Activated CD4-positive, alpha-beta T cell treated with anti-CD3 and anti-CD28 coated beads for 36 hours (primary cell): ENCODE measurements around the gene MOB3B. TPM values are rescaled to one million over a fixed set of nuclear protein-coding genes. Genes with fewer than 3 reads are reported as not detected.

Experiments
- ATAC-seq: fragments of 200-7000 bp; cut with Tn5 transposase; one replicate; pipeline ENCODE4 v1.10.0; 2021; ENCODE audit warnings: mild to moderate bottlenecking, moderate library complexity
- CTCF ChIA-PET: fragments of 350-600 bp; sonication (Branson Sonifier 250); formaldehyde crosslinking; loops from one replicate; lab custom pipeline; 2021; ENCODE audit warnings: antibody characterized with exemption; lab: Charles Lee
- POLR2A ChIA-PET: fragments of 350-600 bp; sonication (Branson Sonifier 250); formaldehyde crosslinking; loops from one replicate; lab custom pipeline; 2021; ENCODE audit warnings: antibody characterized with exemption, inconsistent platforms; lab: Charles Lee
- DNase-seq: peaks from one replicate; pipeline ENCODE4 v3.0.0-alpha.2; 2020
- H3K27ac Mint-ChIP-seq: one replicate; pipeline ENCODE4 v1.8.0; 2021; ENCODE audit warnings: mixed read lengths
- H3K27me3 Mint-ChIP-seq: one replicate; pipeline ENCODE4 v1.8.0; 2021; ENCODE audit warnings: mixed read lengths
- H3K36me3 Mint-ChIP-seq: one replicate; pipeline ENCODE4 v1.8.0; 2021; ENCODE audit warnings: low read depth, mixed read lengths
- H3K4me1 Mint-ChIP-seq: one replicate; pipeline ENCODE4 v1.8.0; 2021; ENCODE audit warnings: mixed read lengths
- H3K4me3 Mint-ChIP-seq: one replicate; pipeline ENCODE4 v1.8.0; 2021; ENCODE audit warnings: mild to moderate bottlenecking, moderate library complexity, mixed read lengths
- H3K9me3 Mint-ChIP-seq: one replicate; pipeline ENCODE4 v1.8.0; 2021; ENCODE audit warnings: low read depth, mixed read lengths
- intact Hi-C, 2 experiments: fragments of 100-400 bp; cut with DNase I in 1 of 2; cut with micrococcal nuclease in 1 of 2; formaldehyde crosslinking; loops; one replicate each; pipeline versions ENCODE4 v1.14.2 to v1.15.1; 2022 to 2024; cut with DNase I, micrococcal nuclease
- total RNA-seq, 2 experiments: library from RNA; stranded (reverse); gene quantifications; one replicate each; pipeline ENCODE4 v1.2.3, GENCODE V29; 2021

The MOB3B gene
- total RNA-seq, 2 experiments from 2014 or later, result 0.80 to 0.88 TPM

DNA sequence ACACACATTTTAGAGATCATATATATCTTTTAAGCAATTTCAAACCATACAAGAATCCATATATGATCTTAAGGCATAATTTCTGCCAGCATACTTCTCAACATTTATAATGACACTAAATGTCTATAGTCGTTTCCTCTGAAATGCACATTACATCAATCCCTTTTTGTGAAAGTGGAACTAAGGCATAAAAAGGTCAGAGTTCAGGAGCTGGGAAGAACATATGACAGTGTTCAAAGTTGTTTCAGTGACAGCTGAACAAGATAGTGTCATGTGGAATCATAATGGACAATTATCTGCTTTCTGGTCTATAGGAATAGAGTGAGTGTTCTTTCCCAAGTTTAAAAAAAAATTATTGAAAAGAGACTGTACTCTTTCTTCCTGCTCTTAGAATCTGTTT is 2.4 kb upstream of the MOB3B start:
- no peak for DNase-seq
- no peak overlapping the region for H3K4me3 Mint-ChIP-seq
- peaks cover 6% of the 10 kb centered on the region for H3K27me3 Mint-ChIP-seq
- POLR2A ChIA-PET, result no interaction called here
- no peaks in the 10 kb centered on the region for H3K9me3 Mint-ChIP-seq
- no peak for ATAC-seq
- CTCF ChIA-PET, result interaction anchor here (0.7 kb wide), 1 partner anchor 167 kb away, joined by 3 read pairs; no protein-coding TSS in a partner anchor
- peaks cover 7% of the 10 kb centered on the region for H3K36me3 Mint-ChIP-seq
- intact Hi-C loops, result loop anchor here in 1 of 2 experiments (10.0 kb wide), 1 partner anchor 73 kb away; no protein-coding TSS in a partner anchor
- H3K27ac Mint-ChIP-seq, result no peak overlapping the region
- H3K4me1 Mint-ChIP-seq, result peaks cover 9% of the 10 kb centered on the region

GRCh38 chr9:27530915-27531755 is 1.5 kb upstream of the MOB3B start:
- intact Hi-C loops, result loop anchor here in 1 of 2 experiments (10.0 kb wide), 1 partner anchor 74 kb away; no protein-coding TSS in a partner anchor
- Mint-ChIP-seq H3K4me1 (peaks cover 9% of the 10 kb centered on the region), H3K4me3 (no peak overlapping the region), H3K9me3 (no peaks in the 10 kb centered on the region), H3K27me3 (peaks cover 11% of the 10 kb centered on the region), H3K36me3 (peaks cover 7% of the 10 kb centered on the region), H3K27ac (no peak overlapping the region)
- ChIA-PET CTCF (interaction anchor here (0.6 to 3.0 kb wide), 4 partner anchors 15 to 198 kb away, joined by 3 to 35 read pairs (median 4); no protein-coding TSS in a partner anchor), POLR2A (interaction anchor here (0.6 kb wide), 1 partner anchor 38 kb away, joined by 4 read pairs; no protein-coding TSS in a partner anchor)
- DNase-seq (no peak), ATAC-seq (no peak)

- DNase-seq, result peak; percentile 73
- peaks cover 14% of the 10 kb centered on the region for H3K4me1 Mint-ChIP-seq
- H3K27me3 Mint-ChIP-seq, result peaks cover 15% of the 10 kb centered on the region
- intact Hi-C loops, result loop anchor here (1.0 to 10.0 kb wide), 8 partner anchors 30 to 494 kb away; partner anchors contain the start of gene C9orf72 (in 2 of the 2)
- ChIA-PET POLR2A (no interaction called here), CTCF (interaction anchor here (0.6 to 3.0 kb wide), 11 partner anchors 11 to 200 kb away, joined by 3 to 35 read pairs (median 7); no protein-coding TSS in a partner anchor)
- H3K36me3 Mint-ChIP-seq, result no peaks in the 10 kb centered on the region
- H3K9me3 Mint-ChIP-seq, result no peaks in the 10 kb centered on the region
- peak overlapping the region; percentile 82 for H3K4me3 Mint-ChIP-seq
- peak overlapping the region; percentile 72 for H3K27ac Mint-ChIP-seq
- peak; percentile 72 for ATAC-seq
Measured at GRCh38 chr9:27528886-27529315, 713 bp downstream of the MOB3B start.

GRCh38 chr9:27528076-27528885 is 1.3 kb downstream of the MOB3B start:
- ChIA-PET POLR2A (no interaction called here), CTCF (interaction anchor here (4.2 kb wide), 1 partner anchor 196 kb away, joined by 19 read pairs; no protein-coding TSS in a partner anchor)
- H3K27ac Mint-ChIP-seq, result peak overlapping the region; percentile 72
- H3K36me3 Mint-ChIP-seq, result no peaks in the 10 kb centered on the region
- DNase-seq, result peak; percentile 71
- ATAC-seq, result peak; percentile 42
- peaks cover 14% of the 10 kb centered on the region for H3K4me1 Mint-ChIP-seq
- peaks cover 15% of the 10 kb centered on the region for H3K27me3 Mint-ChIP-seq
- H3K4me3 Mint-ChIP-seq, result peak overlapping the region; percentile 82
- intact Hi-C loops, result loop anchor here (2.0 to 10.0 kb wide), 5 partner anchors 29 to 493 kb away; partner anchors contain the start of gene C9orf72 (in 1 of the 2)
- H3K9me3 Mint-ChIP-seq, result no peaks in the 10 kb centered on the region

GRCh38 chr9:27527702-27528075 is 1.9 kb downstream of the MOB3B start:
- intact Hi-C loops, result loop anchor here (2.0 to 10.0 kb wide), 5 partner anchors 29 to 493 kb away; partner anchors contain the start of gene C9orf72 (in 1 of the 2)
- CTCF ChIA-PET, result interaction anchor here (0.6 to 4.2 kb wide), 2 partner anchors 90 to 195 kb away, joined by 3 to 19 read pairs; no protein-coding TSS in a partner anchor
- H3K36me3 Mint-ChIP-seq, result no peaks in the 10 kb centered on the region

DNA sequence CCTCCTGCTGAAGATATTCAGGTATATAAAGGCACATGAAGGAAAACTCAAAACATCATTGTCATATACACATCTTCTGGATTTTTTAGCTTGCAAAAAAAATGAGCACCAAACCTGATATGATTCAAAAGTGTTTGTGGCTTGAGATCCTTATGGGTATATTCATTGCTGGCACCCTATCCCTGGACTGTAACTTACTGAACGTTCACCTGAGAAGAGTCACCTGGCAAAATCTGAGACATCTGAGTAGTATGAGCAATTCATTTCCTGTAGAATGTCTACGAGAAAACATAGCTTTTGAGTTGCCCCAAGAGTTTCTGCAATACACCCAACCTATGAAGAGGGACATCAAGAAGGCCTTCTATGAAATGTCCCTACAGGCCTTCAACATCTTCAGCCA is 5.4 kb downstream of the MOB3B start, which contains the start of gene IFNK:
IFNK (plus strand) TSS at position 55 of the 400 bp plus-strand sequence; CDS start at position 102, 47 bp downstream.
- DNase-seq (no peak), ATAC-seq (peak; percentile 20)
- Mint-ChIP-seq H3K27me3 (peaks cover 15% of the 10 kb centered on the region), H3K36me3 (peaks cover 2% of the 10 kb centered on the region), H3K4me3 (no peak within 1 kb of the TSS), H3K27ac (no peak within 1 kb of the TSS), H3K9me3 (no peaks in the 10 kb centered on the region), H3K4me1 (peaks cover 11% of the 10 kb centered on the region)
- intact Hi-C loops, result loop anchor here in 1 of 2 experiments (10.0 kb wide), 2 partner anchors 361 to 489 kb away; no protein-coding TSS in a partner anchor
- ChIA-PET CTCF (interaction anchor here (1.0 to 4.2 kb wide), 3 partner anchors 13 to 192 kb away, joined by 3 to 19 read pairs (median 3); no protein-coding TSS in a partner anchor), POLR2A (interaction anchor here (0.6 kb wide), 1 partner anchor 26 kb away, joined by 3 read pairs; no protein-coding TSS in a partner anchor)

More at GRCh38 chr9:27527702-27528075, 1.9 kb downstream of the MOB3B start:
- no peak for DNase-seq
- Mint-ChIP-seq H3K4me3 (peak overlapping the region; percentile 82), H3K4me1 (peaks cover 14% of the 10 kb centered on the region), H3K27ac (no peak overlapping the region), H3K9me3 (no peaks in the 10 kb centered on the region), H3K27me3 (peaks cover 15% of the 10 kb centered on the region)
- ATAC-seq, result no peak
- POLR2A ChIA-PET, result no interaction called here

DNA sequence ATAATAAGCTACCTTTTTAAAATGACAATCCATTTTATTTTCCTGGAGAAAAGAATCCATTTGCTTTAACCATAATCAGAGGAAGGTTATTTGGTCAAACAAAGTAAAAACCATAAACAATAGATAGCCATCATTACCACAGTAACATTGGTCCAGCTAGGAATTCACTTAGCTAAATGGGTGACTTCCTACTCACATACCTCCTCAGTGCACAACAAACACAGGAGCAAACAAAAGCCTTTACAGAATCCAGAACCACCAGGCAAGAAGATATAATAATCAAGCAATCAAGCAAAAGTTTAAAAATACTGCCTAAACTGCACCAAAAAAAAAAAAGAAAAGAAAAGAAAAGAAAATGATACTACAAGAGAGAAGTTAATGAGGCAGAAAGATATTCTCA is 6.5 kb downstream of the MOB3B start:
- Mint-ChIP-seq H3K9me3 (no peaks in the 10 kb centered on the region), H3K4me1 (peaks cover 10% of the 10 kb centered on the region), H3K4me3 (no peak overlapping the region), H3K36me3 (peaks cover 2% of the 10 kb centered on the region), H3K27me3 (peaks cover 14% of the 10 kb centered on the region), H3K27ac (no peak overlapping the region)
- intact Hi-C loops, result loop anchor here in 1 of 2 experiments (10.0 kb wide), 2 partner anchors 362 to 488 kb away; no protein-coding TSS in a partner anchor
- ChIA-PET POLR2A (no interaction called here), CTCF (interaction anchor here (1.0 to 1.6 kb wide), 2 partner anchors 10 to 18 kb away, joined by 3 read pairs; no protein-coding TSS in a partner anchor)
- ATAC-seq (no peak), DNase-seq (no peak)

GRCh38 chr9:27520986-27521385 is 8.6 kb downstream of the MOB3B start:
- intact Hi-C loops, result loop anchor here in 1 of 2 experiments (10.0 kb wide), 2 partner anchors 364 to 486 kb away; no protein-coding TSS in a partner anchor
- peaks cover 4% of the 10 kb centered on the region for H3K4me1 Mint-ChIP-seq
- POLR2A ChIA-PET, result no interaction called here
- CTCF ChIA-PET, result no interaction called here
- ATAC-seq, result no peak
- H3K27me3 Mint-ChIP-seq, result peaks cover 2% of the 10 kb centered on the region
- H3K27ac Mint-ChIP-seq, result no peak overlapping the region
- peaks cover 2% of the 10 kb centered on the region for H3K36me3 Mint-ChIP-seq
- H3K9me3 Mint-ChIP-seq, result no peaks in the 10 kb centered on the region
- no peak overlapping the region for H3K4me3 Mint-ChIP-seq
- no peak for DNase-seq

- H3K36me3 Mint-ChIP-seq, result peaks cover 2% of the 10 kb centered on the region
- no peak overlapping the region for H3K4me3 Mint-ChIP-seq
- ChIA-PET POLR2A (no interaction called here), CTCF (no interaction called here)
- H3K27ac Mint-ChIP-seq, result no peak overlapping the region
- no peaks in the 10 kb centered on the region for H3K9me3 Mint-ChIP-seq
- ATAC-seq (no peak), DNase-seq (no peak)
- intact Hi-C loops, result loop anchor here in 1 of 2 experiments (10.0 kb wide), 2 partner anchors 365 to 485 kb away; no protein-coding TSS in a partner anchor
- H3K4me1 Mint-ChIP-seq, result peaks cover 4% of the 10 kb centered on the region
- H3K27me3 Mint-ChIP-seq, result no peaks in the 10 kb centered on the region
Measured at GRCh38 chr9:27519466-27520465, 9.8 kb downstream of the MOB3B start.
